Endothelial cell of umbilical vein (primary cell): ENCODE data around the gene MST1. TPM values are rescaled to one million over a fixed set of nuclear protein-coding genes. Genes with fewer than 3 reads are reported as not detected.

Experiments used
- BruUV-seq: library from RNA; stranded (reverse); fragments of 400-500 nt; replicated peaks from 2 replicates; lab custom pipeline; 2021; lab: Mats Ljungman, UMichigan
- CTCF ChIA-PET: fragments of 300-600, 350-600 bp; sonication (Branson Sonifier 250); formaldehyde crosslinking; loops from one replicate; lab custom pipeline; 2021; ENCODE audit warnings: antibody characterized with exemption, inconsistent platforms; lab: Charles Lee
- POLR2A ChIA-PET: fragments of 300-600, 350-600 bp; sonication (Branson Sonifier 250); formaldehyde crosslinking; loops from one replicate; lab custom pipeline; 2021; ENCODE audit warnings: antibody characterized with exemption, inconsistent platforms; lab: Charles Lee
- DNase-seq: peaks from one replicate; pipeline ENCODE4 v3.0.0-alpha.2; 2011; ENCODE audit warnings: low read depth, low spot score
- FAIRE-seq: peaks from 2 replicates; lab custom pipeline; 2011; peaks lifted over from hg19 to GRCh38; lab: Jason Lieb, UNC
- H2AFZ ChIP-seq: 2 replicates; pipeline ENCODE4 v1.6.0; 2012; ENCODE audit warnings: low read depth, low read length, control low read depth, inconsistent platforms
- H3K27ac ChIP-seq: 2 replicates; pipeline ENCODE4 v1.5.1; 2011; ENCODE audit warnings: low read depth, mild to moderate bottlenecking, control low read depth, low read length, moderate library complexity; ENCODE audit not compliant: insufficient read depth
- H3K27me3 ChIP-seq, 2 experiments: 2 replicates each; pipeline versions ENCODE4 v1.6.0 to v1.6.1; 2011; ENCODE audit warnings: low read length in 2 of 2, mixed read lengths in 1 of 2; ENCODE audit not compliant: control insufficient read depth in 2 of 2, insufficient read depth in 2 of 2
- H3K36me3 ChIP-seq, 2 experiments: 2 replicates in 1 of 2; 3 replicates in 1 of 2; pipeline ENCODE4 v1.5.1; 2011; ENCODE audit warnings: low read length in 2 of 2, mild to moderate bottlenecking in 1 of 2, moderate library complexity in 1 of 2; ENCODE audit not compliant: control insufficient read depth in 2 of 2, insufficient read depth in 2 of 2; ENCODE audit errors: extremely low read depth in 1 of 2
- H3K4me1 ChIP-seq: 3 replicates; pipeline ENCODE4 v1.5.1; 2011; ENCODE audit warnings: mild to moderate bottlenecking, low read length; ENCODE audit not compliant: control insufficient read depth, insufficient read depth; ENCODE audit errors: extremely low read depth
- H3K4me2 ChIP-seq: 2 replicates; pipeline ENCODE4 v1.6.1; 2011; ENCODE audit warnings: low read length, control low read depth, mixed read lengths; ENCODE audit not compliant: insufficient read depth
- H3K4me3 ChIP-seq, 3 experiments: fragments of 200-600 bp in 1 of 3; sonication (generic), shearing (Covaris generic) in 1 of 3; replicated peaks in 1 of 3; 2 replicates each; pipeline ENCODE4 v1.5.1; 2011 to 2016; ENCODE audit warnings: control low read depth in 3 of 3, low read length in 3 of 3, mild to moderate bottlenecking in 2 of 3, inconsistent platforms in 1 of 3, low read depth in 1 of 3, moderate library complexity in 1 of 3; ENCODE audit not compliant: insufficient read depth in 1 of 3
- H3K79me2 ChIP-seq: 2 replicates; pipeline ENCODE4 v1.6.0; 2012; ENCODE audit warnings: low read length, inconsistent platforms; ENCODE audit not compliant: control insufficient read depth, insufficient read depth
- H3K9ac ChIP-seq: replicated peaks from 2 replicates; pipeline ENCODE3; 2011; ENCODE audit warnings: low read length, control low read depth; ENCODE audit not compliant: insufficient read depth; ENCODE audit errors: extremely low read depth
- H3K9me1 ChIP-seq: replicated peaks from 3 replicates; pipeline ENCODE4 v1.6.0; 2011; ENCODE audit warnings: mild to moderate bottlenecking, low read length; ENCODE audit not compliant: control insufficient read depth, insufficient read depth; ENCODE audit errors: extremely low read depth
- H3K9me3 ChIP-seq: replicated peaks from 2 replicates; pipeline ENCODE4 v1.5.1; 2012; ENCODE audit warnings: low read length, inconsistent platforms; ENCODE audit not compliant: control insufficient read depth, insufficient read depth
- H4K20me1 ChIP-seq: replicated peaks from 2 replicates; pipeline ENCODE3; 2011; ENCODE audit warnings: mild to moderate bottlenecking, low read length; ENCODE audit not compliant: control insufficient read depth, insufficient read depth; ENCODE audit errors: extremely low read depth
- FOS ChIP-seq: IDR thresholded peaks from 2 replicates; pipeline ENCODE4 v1.6.1; 2011; ENCODE audit warnings: mild to moderate bottlenecking, low read length, moderate library complexity, borderline replicate concordance; ENCODE audit not compliant: insufficient read depth
- GATA2 ChIP-seq: IDR thresholded peaks from 2 replicates; pipeline ENCODE4 v1.7.0; 2011; ENCODE audit warnings: low read depth, mild to moderate bottlenecking, moderate library complexity, mixed read lengths, low read length; ENCODE audit not compliant: insufficient read length, insufficient read depth
- JUN ChIP-seq: IDR thresholded peaks from 2 replicates; pipeline ENCODE4 v1.6.1; 2011; ENCODE audit warnings: borderline replicate concordance, low read depth; ENCODE audit not compliant: insufficient read length, insufficient read depth
- MYC ChIP-seq: IDR thresholded peaks from one replicate; pipeline ENCODE4 v1.6.1; 2011; ENCODE audit warnings: mild to moderate bottlenecking, low read depth, low read length
- POLR2A ChIP-seq: IDR thresholded peaks from 2 replicates; pipeline ENCODE4 v1.6.1; 2012; ENCODE audit warnings: low read depth, mild to moderate bottlenecking, control low read depth, low read length
- POLR2AphosphoS5 ChIP-seq: IDR thresholded peaks from 2 replicates; pipeline ENCODE4 v1.6.1; 2012; ENCODE audit warnings: low read depth, mild to moderate bottlenecking, control low read depth, low read length, moderate library complexity; ENCODE audit not compliant: insufficient read depth
- dilution Hi-C: fragments of 300-500 bp; cut with MboI; formaldehyde crosslinking; loops from one replicate; pipeline ENCODE4 v1.15.0; 2019; ENCODE audit warnings: low sequenced_read_pairs; ENCODE audit not compliant: extremely low pct_ligation_motif_present
- intact Hi-C: fragments of 100-400 bp; cut with micrococcal nuclease; formaldehyde crosslinking; loops from one replicate; pipeline ENCODE4 v1.10.0; 2022
- polyA plus RNA-seq, 4 experiments: library from polyadenylated mRNA; depleted of rRNA in 3 of 4; stranded (reverse) in 3 of 4; unstranded in 1 of 4; fragments of >200 nt; gene quantifications; 2 replicates each; pipeline versions ENCODE4 v1.2.1 to v1.2.3, GENCODE V29; 2011 to 2012; ENCODE audit warnings: missing spikeins in 1 of 4
- total RNA-seq: library from RNA; stranded (reverse); gene quantifications from 2 replicates; pipeline ENCODE4 v1.2.3, GENCODE V29; 2021
- TF ChIP-seq, protein P1 (sequence below): IDR thresholded peaks from 2 replicates; pipeline ENCODE4 v1.6.1; 2011; ENCODE audit not compliant: insufficient read depth, insufficient read length
- TF ChIP-seq, protein P2 (sequence below), 2 donors: IDR thresholded peaks; 1 replicate in 1 of 2; 2 replicates in 1 of 2; pipeline ENCODE4 v1.5.1; 2011; ENCODE audit warnings: low read length in 2 of 2, mild to moderate bottlenecking in 2 of 2, moderate library complexity in 2 of 2, control low read depth in 1 of 2, inconsistent platforms in 1 of 2, low read depth in 1 of 2; ENCODE audit not compliant: insufficient read depth in 1 of 2; ENCODE audit errors: extremely low read depth in 1 of 2

MST1 gene
- total and polyA plus RNA-seq, 2 donors (not counting 3 experiments of a cell fraction or from before 2014, with no cell fraction given), result 6.1 to 17.5 TPM

DNA sequence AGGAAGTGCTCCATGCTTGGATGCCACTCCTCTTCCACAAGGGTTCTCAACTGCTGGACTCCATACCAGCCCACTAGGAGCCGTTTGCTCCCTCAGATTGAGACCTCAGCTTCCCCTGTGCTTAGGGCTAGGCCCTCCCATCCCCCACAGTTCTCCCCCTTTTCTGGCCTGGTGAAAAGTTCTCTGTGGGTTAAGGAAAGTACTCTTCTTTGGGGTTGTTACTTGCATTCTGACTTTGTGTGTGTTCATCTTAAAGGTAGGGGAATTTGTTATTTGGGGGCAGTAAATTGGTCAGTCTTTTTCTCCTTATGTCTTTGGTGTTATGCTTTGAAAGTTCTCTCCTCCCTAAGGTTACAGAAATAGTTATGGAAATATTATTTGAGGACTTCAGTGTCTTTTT is 39.1 kb downstream of the MST1 start:
- CTCF ChIA-PET, result no interaction called here

More for the DNA sequence above, 39.1 kb downstream of the MST1 start:
- DNase-seq (no peak), FAIRE-seq (no peak)
- Histone ChIP-seq H3K27ac (no peak overlapping the region), H3K9me1 (no peaks in the 10 kb centered on the region), H3K9ac (no peak overlapping the region), H2AFZ (no peak overlapping the region), H3K4me1 (no peaks in the 10 kb centered on the region), H3K36me3 (no peaks in the 10 kb centered on the region), H3K27me3 (no peaks in the 10 kb centered on the region), H3K4me2 (no peak overlapping the region), H3K4me3 (no peak overlapping the region), H3K9me3 (no peaks in the 10 kb centered on the region), H4K20me1 (no peaks in the 10 kb centered on the region), H3K79me2 (no peaks in the 10 kb centered on the region)
- no TSS peak for BruUV-seq
- TF ChIP-seq POLR2AphosphoS5 (no peak), FOS (no peak), GATA2 (no peak), POLR2A (no peak), JUN (no peak), MYC (no peak)
- TF ChIP-seq, protein P1, sequence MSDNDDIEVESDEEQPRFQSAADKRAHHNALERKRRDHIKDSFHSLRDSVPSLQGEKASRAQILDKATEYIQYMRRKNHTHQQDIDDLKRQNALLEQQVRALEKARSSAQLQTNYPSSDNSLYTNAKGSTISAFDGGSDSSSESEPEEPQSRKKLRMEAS, result no peak
- TF ChIP-seq, protein P2, sequence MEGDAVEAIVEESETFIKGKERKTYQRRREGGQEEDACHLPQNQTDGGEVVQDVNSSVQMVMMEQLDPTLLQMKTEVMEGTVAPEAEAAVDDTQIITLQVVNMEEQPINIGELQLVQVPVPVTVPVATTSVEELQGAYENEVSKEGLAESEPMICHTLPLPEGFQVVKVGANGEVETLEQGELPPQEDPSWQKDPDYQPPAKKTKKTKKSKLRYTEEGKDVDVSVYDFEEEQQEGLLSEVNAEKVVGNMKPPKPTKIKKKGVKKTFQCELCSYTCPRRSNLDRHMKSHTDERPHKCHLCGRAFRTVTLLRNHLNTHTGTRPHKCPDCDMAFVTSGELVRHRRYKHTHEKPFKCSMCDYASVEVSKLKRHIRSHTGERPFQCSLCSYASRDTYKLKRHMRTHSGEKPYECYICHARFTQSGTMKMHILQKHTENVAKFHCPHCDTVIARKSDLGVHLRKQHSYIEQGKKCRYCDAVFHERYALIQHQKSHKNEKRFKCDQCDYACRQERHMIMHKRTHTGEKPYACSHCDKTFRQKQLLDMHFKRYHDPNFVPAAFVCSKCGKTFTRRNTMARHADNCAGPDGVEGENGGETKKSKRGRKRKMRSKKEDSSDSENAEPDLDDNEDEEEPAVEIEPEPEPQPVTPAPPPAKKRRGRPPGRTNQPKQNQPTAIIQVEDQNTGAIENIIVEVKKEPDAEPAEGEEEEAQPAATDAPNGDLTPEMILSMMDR (IDR thresholded peaks at IDR 0.05; ENCODE audit: extremely low read depth in 1 of 2, insufficient read depth in 1 of 2, low read depth in 1 of 2, low read length in 2 of 2), result no peak
- POLR2A ChIA-PET, result no interaction called here
- dilution Hi-C loops, result no loop called here
- intact Hi-C loops, result no loop called here
